DMS 273 (cell line): ENCODE data around the gene PLCXD3.
A peak's percentile ranks its signal among the peaks of the same experiment; 100 is the strongest.
"Not testable (repeated sequence)": the region's sequence is repeated elsewhere in the genome, so short reads cannot be mapped to it uniquely, and the experiment has no call there.

ENCODE experiments used
- DNase-seq: peaks from one replicate; lab custom pipeline; 2025; ENCODE audit not compliant: unreplicated experiment; lab: John Stamatoyannopoulos, UW

The PLCXD3 gene

GRCh38 chr5:41493490-41494126, 16.8 kb downstream of the PLCXD3 start:
- not testable (repeated sequence) for DNase-seq

- no peak for DNase-seq
Measured at GRCh38 chr5:41485533-41485932, 24.9 kb downstream of the PLCXD3 start.

- DNase-seq: no peak
Measured at GRCh38 chr5:41482715-41483114, 27.7 kb downstream of the PLCXD3 start.

- DNase-seq: no peak
Measured at GRCh38 chr5:41482173-41482572, 28.2 kb downstream of the PLCXD3 start.

- not testable (repeated sequence) for DNase-seq
Measured at GRCh38 chr5:41471571-41472208, 38.7 kb downstream of the PLCXD3 start.

- no peak for DNase-seq
Measured at GRCh38 chr5:41465493-41466171, 44.8 kb downstream of the PLCXD3 start.

GRCh38 chr5:41459557-41459956, 50.8 kb downstream of the PLCXD3 start:
- DNase-seq: no peak

- no peak for DNase-seq
Measured at GRCh38 chr5:41457094-41457493, 53.3 kb downstream of the PLCXD3 start.

- DNase-seq: no peak
Measured at GRCh38 chr5:41452506-41452905, 57.9 kb downstream of the PLCXD3 start.

GRCh38 chr5:41447650-41448510, 62.5 kb downstream of the PLCXD3 start:
- no peak for DNase-seq

- DNase-seq: no peak
Measured at GRCh38 chr5:41445937-41446563, 64.4 kb downstream of the PLCXD3 start.

- no peak for DNase-seq
Measured at GRCh38 chr5:41435276-41435675, 75.1 kb downstream of the PLCXD3 start.

- DNase-seq: peak; percentile 17
Measured at GRCh38 chr5:41433552-41434181, 76.7 kb downstream of the PLCXD3 start.

GRCh38 chr5:41432481-41433253, 77.7 kb downstream of the PLCXD3 start:
- no peak for DNase-seq

GRCh38 chr5:41427505-41427904, 82.9 kb downstream of the PLCXD3 start:
- no peak for DNase-seq

- DNase-seq: no peak
Measured at GRCh38 chr5:41425736-41426135, 84.7 kb downstream of the PLCXD3 start.

- no peak for DNase-seq
Measured at GRCh38 chr5:41420492-41421067, 89.8 kb downstream of the PLCXD3 start.

- no peak for DNase-seq
Measured at GRCh38 chr5:41418220-41419031, 92.0 kb downstream of the PLCXD3 start.
